ENCODE data around the gene ABTB2. TPM values are rescaled to one million over a fixed set of nuclear protein-coding genes. Genes with fewer than 3 reads are reported as not detected.

ABTB2 gene
- total and polyA plus RNA-seq, 2 experiments from 2014 or later: 2.6 to 12.1 TPM

- peaks cover 68% of the 10 kb centered on the region for H3K36me3 ChIP-seq (ENCODE audit: insufficient read depth)
- H3K27ac Mint-ChIP-seq: no peak overlapping the region
- H3K79me2 ChIP-seq (replicated peaks; ENCODE audit: insufficient read depth): no peaks in the 10 kb centered on the region
- H3K9me2 ChIP-seq (ENCODE audit: insufficient read depth): no peaks in the 10 kb centered on the region
- no peaks in the 10 kb centered on the region for H3K4me1 ChIP-seq (ENCODE audit: insufficient read depth)
- H4K20me1 ChIP-seq (replicated peaks; ENCODE audit: insufficient read depth): peaks cover 8% of the 10 kb centered on the region; the same call in 1 of the 2 replicates
- ATAC-seq (no peak), DNase-seq (ENCODE audit: low spot score) (no peak)
- peaks cover 91% of the 10 kb centered on the region for H3K36me3 Mint-ChIP-seq (ENCODE audit: low read depth)
- no peak overlapping the region for H3K4me2 ChIP-seq
- H3K9me3 Mint-ChIP-seq: no peaks in the 10 kb centered on the region
- H3K27me3 ChIP-seq (ENCODE audit: insufficient read depth): no peaks in the 10 kb centered on the region
- H2AFZ ChIP-seq: no peak overlapping the region
- H3K4me1 Mint-ChIP-seq: no peaks in the 10 kb centered on the region
- TF ChIP-seq, protein P1, sequence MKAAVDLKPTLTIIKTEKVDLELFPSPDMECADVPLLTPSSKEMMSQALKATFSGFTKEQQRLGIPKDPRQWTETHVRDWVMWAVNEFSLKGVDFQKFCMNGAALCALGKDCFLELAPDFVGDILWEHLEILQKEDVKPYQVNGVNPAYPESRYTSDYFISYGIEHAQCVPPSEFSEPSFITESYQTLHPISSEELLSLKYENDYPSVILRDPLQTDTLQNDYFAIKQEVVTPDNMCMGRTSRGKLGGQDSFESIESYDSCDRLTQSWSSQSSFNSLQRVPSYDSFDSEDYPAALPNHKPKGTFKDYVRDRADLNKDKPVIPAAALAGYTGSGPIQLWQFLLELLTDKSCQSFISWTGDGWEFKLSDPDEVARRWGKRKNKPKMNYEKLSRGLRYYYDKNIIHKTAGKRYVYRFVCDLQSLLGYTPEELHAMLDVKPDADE (IDR thresholded peaks at IDR 0.05): no peak
- TF ChIP-seq ZNF462 (CRISPR knock-in tag; IDR thresholded peaks at IDR 0.05): no peak
- TF ChIP-seq NANOG (IDR thresholded peaks at IDR 0.05; ENCODE audit: borderline replicate concordance): no peak
- no peak for TF ChIP-seq CREB1 (CRISPR knock-in tag; IDR thresholded peaks at IDR 0.05; ENCODE audit: low read depth)
- TF ChIP-seq ZNF114 (CRISPR knock-in tag; IDR thresholded peaks at IDR 0.05): no peak
- TF ChIP-seq REST (IDR thresholded peaks at IDR 0.05; ENCODE audit: unreplicated experiment): no peak
- no peak for TF ChIP-seq STAT1 (IDR thresholded peaks at IDR 0.05; ENCODE audit: unreplicated experiment)
- no peak for TF ChIP-seq CTCF (conservative IDR thresholded peaks at IDR 0.05; ENCODE audit: low read depth in 2 of 2)
- no peak for TF ChIP-seq EZH2 (IDR thresholded peaks at IDR 0.05; ENCODE audit: low read depth, unreplicated experiment)
- no peak overlapping the region for H3K27ac ChIP-seq (ENCODE audit: low read depth)
- H3K4me3 Mint-ChIP-seq: no peak overlapping the region
- H3K27me3 Mint-ChIP-seq (ENCODE audit: insufficient read depth, low read depth, poor library complexity): peaks cover 1% of the 10 kb centered on the region
- H3K4me3 ChIP-seq: no peak overlapping the region
- H3F3A ChIP-seq (replicated peaks; ENCODE audit: low read depth): no peaks in the 10 kb centered on the region
Measured at GRCh38 chr11:34126959-34127848, 230.6 kb downstream of the ABTB2 start.

Data from GM23338 (cell line).